GM18861 (cell line): ENCODE measurements around the gene LITAFD.

Source experiments
- ATAC-seq: cut with Tn5 transposase; IDR thresholded peaks from one replicate; pipeline ENCODE4 v1.9.1; 2021; ENCODE audit not compliant: unreplicated experiment

LITAFD gene

DNA sequence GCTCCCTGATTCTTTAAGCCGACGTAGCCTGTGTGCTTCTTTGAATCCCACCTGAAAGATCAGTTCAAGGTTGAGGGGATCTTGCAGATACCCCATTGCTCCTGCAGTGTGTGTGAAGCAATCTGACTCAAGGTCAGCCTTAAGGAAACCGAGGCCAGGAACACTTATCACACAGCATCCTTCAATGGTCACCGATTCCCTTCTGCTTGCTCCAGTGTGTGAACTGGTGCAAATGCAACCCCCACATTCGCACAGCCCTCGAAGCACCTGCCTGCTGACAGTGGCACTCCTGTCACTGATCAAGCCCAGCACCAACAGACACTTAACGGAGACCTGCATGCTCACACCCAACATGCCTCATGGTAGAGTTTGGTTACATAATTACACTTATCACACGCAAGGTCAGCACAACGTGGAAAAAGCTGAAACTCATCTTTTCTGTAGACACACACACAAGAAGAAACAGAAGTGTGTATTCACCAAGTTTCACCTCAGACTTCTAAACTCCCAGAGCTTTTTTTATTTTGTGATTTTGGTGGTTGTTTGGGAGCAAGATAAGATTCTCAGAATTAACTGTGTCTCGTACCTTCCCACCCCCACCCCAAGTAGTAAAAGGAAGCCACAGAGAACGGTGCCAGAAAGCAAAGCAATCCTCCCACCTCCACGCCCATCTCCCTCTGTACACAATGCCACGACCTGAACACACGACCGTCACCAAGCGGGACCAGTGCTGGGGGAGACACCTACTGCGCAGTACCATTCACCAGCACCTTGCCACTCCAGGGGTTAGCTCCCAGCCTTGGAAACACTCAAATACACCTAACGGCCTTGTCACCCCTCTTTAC, 37.2 kb downstream of the LITAFD start:
- no peak for ATAC-seq

- no peak for ATAC-seq
Measured at GRCh38 chr16:8919934-8920462, 37.8 kb downstream of the LITAFD start.

GRCh38 chr16:8920645-8921346, 38.6 kb downstream of the LITAFD start:
- ATAC-seq: no peak

DNA sequence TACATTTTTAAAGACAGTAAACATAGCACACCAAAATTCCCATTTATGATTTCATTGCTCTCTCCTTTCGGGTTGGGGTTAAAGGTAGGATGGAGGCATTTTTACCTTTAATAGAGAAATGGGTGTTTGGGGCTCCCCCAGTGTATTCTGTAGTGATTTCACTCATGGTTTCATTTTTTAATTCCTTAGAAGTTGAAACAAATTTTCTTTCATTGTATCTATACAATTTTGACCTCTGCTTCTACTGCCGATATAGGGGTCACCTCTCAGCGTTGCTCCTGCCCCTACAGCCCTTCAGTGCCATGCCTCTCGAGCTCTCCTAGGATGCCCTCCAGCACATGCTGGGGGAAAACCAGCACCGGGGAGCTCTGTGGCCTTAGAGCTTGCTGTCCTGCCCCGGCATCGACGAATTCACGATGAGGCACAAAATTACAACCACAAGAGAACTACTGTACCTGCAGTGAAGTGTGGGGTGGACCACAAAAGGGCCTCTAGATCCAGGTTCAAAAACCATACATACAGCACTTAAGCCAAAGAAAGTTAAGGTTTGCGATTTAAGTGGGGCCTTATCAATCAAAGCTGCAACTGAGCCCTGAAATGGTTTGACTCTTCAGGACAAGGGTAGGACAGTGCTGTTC, 39.3 kb downstream of the LITAFD start:
- ATAC-seq: no peak

DNA sequence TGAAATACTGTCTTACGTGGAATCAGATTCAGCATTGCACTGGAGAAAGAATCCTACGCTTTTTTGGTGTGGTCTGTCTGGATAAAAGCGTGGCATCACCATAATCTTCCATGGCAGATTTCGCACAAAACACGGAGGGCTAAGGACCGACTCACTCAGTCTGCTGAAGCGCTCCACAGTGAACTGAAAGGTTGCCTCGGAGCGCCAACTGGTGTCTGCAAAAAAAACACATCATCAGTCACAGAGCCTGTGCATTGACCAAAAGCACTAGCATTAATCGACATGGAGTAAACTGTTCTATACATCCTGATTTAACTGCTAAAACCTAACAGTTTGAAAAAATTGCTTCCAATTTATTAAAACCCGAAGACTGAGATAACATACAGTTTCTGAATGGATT, 41.0 kb downstream of the LITAFD start:
- ATAC-seq: no peak

- ATAC-seq: no peak
Measured at GRCh38 chr16:8924214-8924613, 42.1 kb downstream of the LITAFD start.

GRCh38 chr16:8925455-8925854, 43.3 kb downstream of the LITAFD start:
- ATAC-seq: no peak

DNA sequence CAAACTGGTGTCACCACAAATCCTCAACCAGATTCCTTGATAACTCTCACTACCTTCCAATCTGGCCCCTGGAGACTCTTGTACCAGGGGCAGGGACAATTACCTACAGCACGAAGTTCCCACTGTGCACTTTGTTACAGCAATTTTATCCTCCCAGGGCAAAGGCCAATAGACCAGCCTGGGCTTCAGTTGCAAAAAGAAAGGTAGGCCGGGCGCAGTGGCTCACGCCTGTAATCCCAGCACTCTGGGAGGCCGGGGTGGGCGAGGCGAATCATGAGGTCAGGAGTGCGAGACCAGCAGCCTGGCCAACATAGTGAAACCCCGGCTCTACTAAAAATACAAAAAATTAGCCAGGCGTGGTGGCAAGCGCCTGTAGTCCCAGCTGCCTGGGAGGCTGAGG, 44.7 kb downstream of the LITAFD start:
- no peak for ATAC-seq

- ATAC-seq: peak; percentile 42
Measured at GRCh38 chr16:8928467-8928957, 46.4 kb downstream of the LITAFD start.

DNA sequence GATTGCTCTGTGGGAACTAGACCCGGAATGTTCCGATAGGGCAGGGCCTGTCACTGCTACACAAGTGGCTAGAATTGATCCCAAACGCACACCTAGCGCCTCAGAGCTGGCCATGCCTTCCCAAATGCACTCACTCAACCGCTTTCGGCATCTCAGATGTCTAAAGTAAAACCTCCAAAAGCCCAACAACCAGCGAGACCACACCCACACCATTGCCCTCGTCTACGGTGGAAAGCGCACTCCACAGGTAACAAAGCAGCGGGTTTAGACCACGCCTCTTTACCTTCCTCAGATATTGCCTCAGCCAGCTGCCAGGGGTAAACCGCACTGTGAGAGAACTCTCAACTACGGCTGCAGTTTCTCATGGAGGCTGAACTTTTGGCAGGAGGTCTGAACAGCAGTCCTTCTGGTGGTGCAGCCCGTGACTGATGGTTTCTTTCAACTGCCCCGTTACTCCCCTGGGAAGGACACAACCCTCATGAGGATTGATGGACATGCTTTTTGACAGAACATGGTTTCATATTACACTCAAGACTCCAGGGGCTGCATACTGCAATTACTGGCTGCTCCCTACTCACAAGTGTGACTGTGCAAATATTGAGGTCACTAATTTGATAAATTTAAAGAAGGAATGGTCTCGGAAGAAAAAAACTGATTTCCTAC, 47.1 kb downstream of the LITAFD start:
- ATAC-seq: peak; percentile 59

DNA sequence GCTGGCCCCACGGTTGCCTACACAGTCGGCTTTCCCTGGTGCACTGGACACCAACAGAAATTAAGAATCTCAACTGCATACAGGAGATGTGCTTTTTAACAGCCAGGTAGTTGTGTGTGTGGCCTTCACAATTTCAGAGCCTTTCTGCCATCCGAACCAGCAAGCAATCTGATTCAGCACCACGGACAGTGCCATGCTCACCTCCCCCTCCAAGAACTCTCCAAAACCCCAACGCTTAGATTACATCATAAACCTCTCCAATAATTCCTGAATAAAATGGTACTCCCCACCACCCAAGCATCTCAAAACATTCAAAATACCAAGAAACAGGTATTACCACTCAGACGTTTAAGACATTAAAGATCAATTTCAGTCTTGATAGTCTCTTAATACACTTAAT, 49.7 kb downstream of the LITAFD start:
- ATAC-seq: no peak

DNA sequence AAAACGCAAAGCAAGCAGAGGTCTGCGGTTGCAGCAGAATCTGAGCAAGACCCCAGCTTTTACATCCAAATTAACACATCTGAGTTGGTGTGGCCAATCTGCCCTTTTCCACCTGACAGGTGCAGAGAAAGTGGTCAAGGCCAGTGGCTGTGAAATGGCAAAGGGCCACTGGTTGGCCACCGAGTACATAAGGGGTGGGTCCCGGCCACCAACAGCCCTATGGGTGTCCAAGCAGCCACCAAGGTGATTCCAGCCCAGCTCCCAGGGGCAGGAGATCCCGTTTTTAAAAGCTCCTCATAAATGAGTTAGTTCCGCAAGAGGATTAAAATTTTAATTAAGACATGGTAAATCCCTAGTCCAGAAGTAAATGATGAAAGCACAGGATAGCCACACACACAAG, 52.5 kb downstream of the LITAFD start:
- ATAC-seq: no peak
